ENCODE data around the gene ZNF586.
"Not testable (repeated sequence)": the region's sequence is repeated elsewhere in the genome, so short reads cannot be mapped to it uniquely, and the experiment has no call there.

The ZNF586 gene

DNA sequence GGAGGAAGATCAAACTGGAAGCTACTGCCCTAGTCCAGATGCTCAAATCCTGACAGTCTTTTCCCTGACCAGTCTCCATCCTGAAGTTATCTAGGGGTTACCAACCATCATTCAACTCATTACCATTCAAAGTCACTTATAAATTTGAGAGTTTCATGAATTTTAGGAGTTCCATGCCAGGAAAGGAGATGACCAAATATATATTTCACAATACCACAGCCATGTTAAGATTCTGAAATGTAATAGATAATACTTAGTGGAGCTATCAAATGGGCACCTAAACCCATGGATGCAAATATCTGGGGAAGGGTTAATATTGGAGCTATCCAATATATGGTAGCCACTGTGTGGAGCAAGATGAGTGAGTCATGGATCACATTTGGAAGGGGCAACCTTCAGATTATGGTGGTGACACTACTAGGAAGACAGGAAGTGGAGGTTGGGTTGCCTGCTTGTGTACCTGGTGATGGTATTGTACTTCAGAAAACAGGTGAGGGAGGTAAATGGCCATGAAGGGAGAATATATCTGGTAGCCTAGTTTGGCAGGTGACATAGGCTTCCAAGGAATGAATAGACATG, 18.7 kb downstream of the ZNF586 start:
- in situ Hi-C loops (cut with MboI; ENCODE audit: low pct_unique_long_range_greater_than_20kb, low sequenced_read_pairs): no loop called here
- DNase-seq: no peak

DNA sequence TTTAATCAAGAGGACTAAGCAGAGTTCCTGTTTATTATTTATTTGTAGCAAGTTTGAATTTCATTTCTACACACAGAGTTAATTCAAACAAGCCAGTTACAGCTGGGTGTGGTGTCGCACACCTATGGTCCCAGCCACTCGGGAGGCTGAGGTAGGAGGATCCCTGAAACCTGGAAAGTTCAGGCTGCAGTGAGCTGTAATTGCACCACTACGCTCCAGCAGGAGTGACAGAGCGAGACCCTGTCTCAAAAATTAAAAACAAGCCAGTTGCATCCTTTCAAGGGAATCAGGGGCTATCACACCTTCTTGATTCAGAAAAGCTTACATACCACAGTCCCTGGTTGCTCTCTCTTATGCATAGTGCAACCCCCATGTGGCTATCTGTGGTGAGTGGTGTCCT, 19.8 kb downstream of the ZNF586 start:
- in situ Hi-C loops (cut with MboI; ENCODE audit: low pct_unique_long_range_greater_than_20kb, low sequenced_read_pairs): no loop called here

DNA sequence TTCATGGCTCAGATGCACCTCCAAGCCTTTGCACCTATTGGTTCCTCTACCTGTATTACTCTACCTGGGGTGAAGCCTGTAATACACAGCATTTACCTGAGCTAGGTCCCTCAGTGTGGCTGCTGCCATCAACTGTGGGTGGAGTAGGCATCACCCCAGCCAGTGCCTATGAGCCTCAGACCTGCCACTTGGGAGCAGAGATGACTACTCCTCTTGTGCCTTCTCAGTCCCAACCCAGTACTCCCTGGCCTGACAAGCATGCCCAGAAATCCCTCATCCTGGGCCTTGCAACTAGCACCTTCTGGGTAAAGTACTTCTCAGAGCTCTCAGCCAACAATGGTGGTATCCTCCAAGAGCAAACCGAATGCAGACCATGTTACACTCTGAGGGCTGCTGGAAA, 27.1 kb downstream of the ZNF586 start:
- DNase-seq: not testable (repeated sequence)

More for the DNA sequence above, 19.8 kb downstream of the ZNF586 start:
- DNase-seq: no peak

DNA sequence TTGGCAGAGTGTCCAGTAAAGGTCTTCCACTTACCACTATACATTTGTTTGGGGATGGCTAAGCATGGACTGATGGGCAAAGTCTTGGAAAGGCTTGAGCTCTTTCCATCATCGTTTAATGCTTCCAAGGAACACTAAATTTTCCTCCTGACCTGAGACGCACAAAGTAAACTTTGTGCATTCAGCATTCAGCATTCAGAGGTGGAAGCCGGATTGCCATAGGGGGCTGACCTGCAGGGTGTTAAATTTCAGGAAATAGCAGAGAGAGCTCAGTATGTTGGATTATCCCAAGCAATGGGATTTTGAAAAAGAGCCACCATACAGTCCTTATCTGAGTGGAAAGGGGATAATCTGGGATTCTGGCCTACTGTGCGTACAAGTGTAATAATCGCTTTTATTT, 31.2 kb downstream of the ZNF586 start:
- in situ Hi-C loops (cut with MboI; ENCODE audit: low pct_unique_long_range_greater_than_20kb, low sequenced_read_pairs): no loop called here
- no peak for DNase-seq

More for the DNA sequence above, 27.1 kb downstream of the ZNF586 start:
- in situ Hi-C loops (cut with MboI; ENCODE audit: low pct_unique_long_range_greater_than_20kb, low sequenced_read_pairs): not testable (repeated sequence)

DNA sequence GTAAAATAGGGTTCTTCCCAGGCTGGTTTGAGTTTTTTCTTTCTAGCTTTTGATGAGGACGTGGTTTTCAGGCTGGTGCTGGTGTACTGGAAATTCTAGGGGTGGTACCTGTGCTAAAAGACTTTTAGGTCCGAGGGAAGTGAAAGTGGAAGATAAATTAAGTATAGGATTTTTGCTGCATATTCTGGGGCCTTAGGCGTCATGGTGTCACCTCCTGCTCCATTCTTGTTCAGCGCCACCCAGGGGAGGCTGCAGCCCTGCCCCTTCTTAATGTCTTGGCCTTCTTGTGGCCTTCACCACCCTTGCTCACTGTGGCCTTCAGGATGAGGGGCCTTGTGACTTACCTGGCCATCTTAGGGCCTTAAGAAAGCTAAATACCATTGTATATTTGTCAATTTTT, 32.8 kb downstream of the ZNF586 start:
- in situ Hi-C loops (cut with MboI; ENCODE audit: low pct_unique_long_range_greater_than_20kb, low sequenced_read_pairs): no loop called here
- DNase-seq: no peak

DNA sequence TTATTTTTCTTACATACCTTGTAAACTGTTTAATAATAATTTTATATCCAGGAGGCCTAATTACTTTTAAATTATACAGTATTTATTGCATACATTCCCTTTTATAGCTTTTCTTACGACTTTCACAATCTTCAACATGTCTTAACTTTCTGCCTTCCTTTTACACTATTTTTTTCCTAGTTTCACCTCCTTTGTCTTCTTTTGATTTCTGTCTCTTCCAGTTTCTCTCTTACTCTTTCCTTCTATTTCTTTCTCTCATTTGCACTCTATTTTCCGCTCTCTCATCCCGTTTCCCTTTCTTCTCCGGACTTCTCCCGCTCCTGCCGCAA, 33.8 kb downstream of the ZNF586 start:
- DNase-seq: no peak
- in situ Hi-C loops (cut with MboI; ENCODE audit: low pct_unique_long_range_greater_than_20kb, low sequenced_read_pairs): no loop called here

DNA sequence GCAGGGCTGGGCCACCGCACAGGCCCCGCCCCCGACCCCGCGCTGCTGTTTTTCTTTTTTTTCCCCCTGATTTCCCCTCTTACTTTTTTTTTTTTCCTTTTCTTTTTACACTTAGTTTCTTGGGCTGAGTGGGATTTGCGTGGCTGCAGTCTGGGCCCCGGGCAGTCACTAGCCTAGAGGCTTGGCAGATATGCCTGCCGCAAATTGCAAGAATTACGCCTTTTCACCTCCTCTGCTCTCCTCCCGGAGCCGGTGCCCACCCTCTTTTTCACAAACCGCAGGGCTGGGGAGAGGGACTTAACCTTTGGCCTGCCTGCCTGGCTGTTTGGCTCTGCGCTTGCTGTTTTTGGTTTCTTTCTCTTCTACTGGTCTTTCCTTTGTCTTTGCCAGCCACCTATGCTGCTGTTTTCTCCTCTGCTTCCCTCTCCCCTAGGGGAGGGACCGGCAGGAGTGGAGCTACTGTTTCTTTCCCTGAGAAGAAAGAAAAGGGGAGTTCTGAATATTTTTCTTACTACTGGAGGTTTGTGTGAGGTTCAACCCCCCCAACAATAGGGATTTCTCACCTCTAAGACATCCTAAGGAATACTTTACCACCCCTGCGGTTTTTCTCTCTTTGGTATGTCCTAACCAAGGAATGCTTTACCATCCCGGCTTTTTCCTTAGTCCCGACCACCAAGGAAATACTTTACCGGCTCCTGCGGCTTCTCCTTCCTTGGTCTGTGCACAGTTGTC, 34.3 kb downstream of the ZNF586 start:
- DNase-seq: no peak
- in situ Hi-C loops (cut with MboI; ENCODE audit: low pct_unique_long_range_greater_than_20kb, low sequenced_read_pairs): no loop called here

DNA sequence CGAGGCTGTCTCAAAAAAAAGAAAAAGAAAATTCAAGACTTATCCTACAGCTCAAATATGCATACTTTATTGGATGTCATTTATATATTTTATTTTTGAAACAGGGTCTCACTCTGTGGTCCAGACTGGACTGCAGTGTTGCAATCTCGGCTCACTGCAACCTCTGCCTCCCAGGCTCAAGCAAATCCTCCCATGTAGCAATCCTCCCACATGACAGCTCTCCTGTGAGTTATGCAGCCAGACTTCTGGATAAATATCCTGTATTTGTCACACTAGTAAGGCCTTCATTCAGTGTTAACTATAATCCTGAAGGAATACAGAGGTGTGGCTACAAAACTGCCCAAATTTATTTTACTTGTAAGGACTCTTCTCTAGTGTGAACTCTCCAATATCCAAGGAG, 38.1 kb downstream of the ZNF586 start:
- DNase-seq: no peak
- in situ Hi-C loops (cut with MboI; ENCODE audit: low pct_unique_long_range_greater_than_20kb, low sequenced_read_pairs): no loop called here

DNA sequence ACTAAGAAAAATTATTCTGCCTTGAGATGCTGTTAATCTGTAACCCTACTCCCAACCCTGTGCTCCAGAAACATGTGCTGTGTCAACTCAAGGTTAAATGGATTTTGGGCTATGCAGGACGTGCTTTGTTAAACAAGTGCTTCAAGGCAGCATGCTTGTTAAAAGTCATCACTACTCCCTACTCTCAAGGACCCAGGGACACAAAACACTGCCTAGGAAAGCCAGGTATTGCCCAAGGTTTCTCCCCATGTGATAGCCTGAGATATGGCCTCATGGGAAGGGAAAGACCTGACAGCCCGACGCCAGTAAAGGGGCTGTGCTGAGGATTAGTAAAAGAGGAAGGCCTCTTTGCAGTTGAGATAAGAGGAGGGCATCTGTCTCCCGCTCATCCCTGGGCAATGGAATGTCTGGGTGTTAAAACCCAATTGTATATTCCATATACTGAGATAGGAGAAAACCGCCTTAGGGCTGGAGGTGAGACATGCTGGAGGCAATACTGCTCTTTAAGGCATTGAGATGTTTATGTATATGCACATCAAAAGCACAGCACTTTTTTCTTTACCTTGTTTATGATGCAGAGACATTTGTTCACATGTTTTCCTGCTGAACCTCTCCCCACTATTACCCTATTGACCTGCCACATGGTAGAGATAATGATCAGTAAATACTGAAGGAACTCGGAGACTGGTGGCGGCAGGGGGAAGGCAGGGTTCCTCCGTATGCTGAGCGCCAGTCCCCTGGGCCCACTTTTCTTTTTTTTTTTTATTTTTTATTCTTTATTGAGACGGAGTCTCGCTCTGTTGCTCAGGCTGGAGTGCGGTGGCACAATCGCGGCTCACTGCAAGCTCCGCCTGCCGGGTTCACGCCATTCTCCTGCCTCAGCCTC, 41.2 kb downstream of the ZNF586 start:
- in situ Hi-C loops (cut with MboI; ENCODE audit: low pct_unique_long_range_greater_than_20kb, low sequenced_read_pairs); DNase-seq: not testable (repeated sequence)

DNA sequence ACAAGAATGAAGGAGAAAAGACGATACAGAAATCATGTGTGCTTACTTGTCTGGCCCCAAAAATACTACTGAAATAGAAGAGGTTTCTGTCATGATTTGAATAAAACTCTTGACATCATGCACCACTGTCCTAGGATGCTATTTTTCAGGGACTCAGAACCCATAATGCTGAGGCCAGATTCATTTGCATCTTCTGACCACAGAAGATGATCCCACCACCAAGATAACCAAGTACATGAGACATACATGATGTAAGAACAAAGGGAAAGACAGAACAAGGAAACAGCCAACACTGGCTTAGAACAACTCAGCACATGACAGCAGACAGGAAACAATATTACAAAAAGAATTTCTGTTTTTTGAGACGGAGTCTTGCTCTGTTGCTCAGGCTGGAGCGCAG, 42.8 kb downstream of the ZNF586 start:
- no peak for DNase-seq
- in situ Hi-C loops (cut with MboI; ENCODE audit: low pct_unique_long_range_greater_than_20kb, low sequenced_read_pairs): no loop called here

DNA sequence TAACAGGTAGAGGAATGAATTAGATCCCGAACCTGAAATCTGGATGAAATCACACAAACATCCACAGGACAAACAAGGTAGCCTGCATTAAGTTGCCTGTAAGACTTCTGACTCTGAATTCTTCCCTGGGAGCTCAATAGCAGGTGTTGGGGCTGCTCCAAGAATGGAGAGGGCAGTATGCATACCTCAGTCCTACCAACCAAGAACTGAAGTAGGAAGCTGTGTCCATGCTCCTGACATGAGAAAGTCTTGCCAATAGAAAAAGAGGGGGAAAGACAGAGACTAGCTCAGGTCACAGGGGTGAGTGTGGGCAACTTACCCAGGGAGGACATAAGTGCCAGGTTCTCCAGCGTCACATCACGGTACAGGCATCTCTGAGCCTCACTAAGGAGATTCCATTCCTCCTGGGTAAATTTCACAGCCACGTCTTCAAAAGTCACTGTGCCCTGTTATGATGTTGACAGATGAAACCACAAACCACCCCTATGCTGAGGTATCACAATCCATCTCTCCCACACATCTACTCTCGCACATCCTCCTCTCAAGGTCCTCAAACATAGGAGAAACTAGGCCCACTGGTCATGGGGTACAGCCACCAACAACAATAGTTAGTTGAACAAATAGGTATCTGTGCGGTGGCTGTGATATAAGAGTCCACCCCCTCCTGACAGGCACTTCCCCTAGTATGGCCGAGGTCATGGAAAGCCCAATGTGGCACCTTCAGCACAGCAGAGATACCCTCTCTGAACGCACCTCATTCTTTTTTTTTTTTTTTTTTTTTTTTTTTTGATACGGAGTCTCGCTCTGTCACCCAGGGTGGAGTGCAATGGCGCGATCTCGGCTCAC, 43.7 kb downstream of the ZNF586 start:
- DNase-seq; in situ Hi-C loops (cut with MboI; ENCODE audit: low pct_unique_long_range_greater_than_20kb, low sequenced_read_pairs): not testable (repeated sequence)

DNA sequence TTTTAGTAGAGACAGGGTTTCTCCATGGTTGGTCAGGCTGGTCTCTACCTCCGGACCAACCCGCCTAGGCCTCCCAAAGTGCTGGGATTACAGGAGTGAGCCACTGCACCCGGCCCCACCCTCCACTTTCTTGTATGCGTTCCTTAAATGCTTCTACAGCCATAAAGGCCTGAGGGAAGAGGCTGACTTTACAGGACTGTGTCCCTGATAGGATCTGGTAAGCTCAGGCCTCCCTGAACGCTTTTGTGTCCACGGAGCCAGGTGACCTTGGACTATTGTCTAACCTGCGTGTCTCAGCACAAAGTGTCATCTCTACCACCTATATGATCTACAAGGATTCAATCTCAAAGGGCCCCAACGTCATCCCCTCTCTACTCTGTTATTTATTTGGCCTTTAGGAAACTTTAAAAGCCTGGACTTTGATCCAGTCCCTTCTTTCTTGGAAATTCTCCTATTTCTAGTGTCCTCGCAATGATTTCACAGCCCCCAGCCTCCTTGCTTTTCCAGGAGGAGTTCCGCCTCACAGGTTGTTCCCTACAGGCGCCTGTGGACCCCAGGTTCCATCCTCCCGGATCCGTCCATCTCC, 44.5 kb downstream of the ZNF586 start:
- in situ Hi-C loops (cut with MboI; ENCODE audit: low pct_unique_long_range_greater_than_20kb, low sequenced_read_pairs): no loop called here
- no peak for DNase-seq

DNA sequence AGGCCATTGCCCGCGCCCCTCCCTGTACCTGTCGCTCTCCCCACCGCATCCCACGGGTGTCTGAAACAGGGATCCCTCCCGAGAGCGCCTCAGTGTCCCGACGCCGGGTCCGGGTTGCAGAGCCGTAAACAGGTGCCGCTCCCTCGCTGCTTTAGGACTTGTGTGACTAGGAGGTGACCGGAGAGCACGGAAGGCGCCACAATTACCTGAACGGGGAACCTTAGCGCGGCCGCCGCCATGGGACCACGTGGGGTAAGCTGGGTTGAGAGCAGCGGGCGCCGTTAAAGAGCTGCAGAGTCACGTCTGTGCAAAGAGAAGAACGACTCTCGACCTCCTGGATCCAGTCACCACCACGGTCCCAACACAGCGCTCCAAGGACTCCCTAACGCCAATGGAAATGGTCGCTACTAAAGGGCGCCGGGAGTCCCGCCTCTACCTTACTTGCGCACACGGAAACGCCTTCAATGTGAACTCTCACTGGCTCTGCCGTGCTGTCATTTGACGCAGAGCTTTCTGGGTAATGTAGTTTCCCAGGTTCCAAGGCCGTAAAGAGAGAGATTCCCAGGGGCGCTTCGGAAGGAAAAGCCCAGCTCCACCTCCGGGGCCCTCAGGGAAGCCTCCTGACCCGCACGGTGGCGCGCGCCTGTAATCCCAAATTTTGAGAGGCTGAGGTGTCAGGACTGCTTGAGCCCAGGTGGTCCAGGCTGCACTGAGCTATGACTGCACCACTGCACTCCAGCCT, 45.2 kb downstream of the ZNF586 start, which contains the start of gene ZNF552:
ZNF552 (minus strand) TSS at position 409 of the 742 bp plus-strand sequence; CDS start at position 239, 170 bp downstream.
- peak; percentile 88 for DNase-seq
- in situ Hi-C loops (cut with MboI; ENCODE audit: low pct_unique_long_range_greater_than_20kb, low sequenced_read_pairs): no loop called here

DNA sequence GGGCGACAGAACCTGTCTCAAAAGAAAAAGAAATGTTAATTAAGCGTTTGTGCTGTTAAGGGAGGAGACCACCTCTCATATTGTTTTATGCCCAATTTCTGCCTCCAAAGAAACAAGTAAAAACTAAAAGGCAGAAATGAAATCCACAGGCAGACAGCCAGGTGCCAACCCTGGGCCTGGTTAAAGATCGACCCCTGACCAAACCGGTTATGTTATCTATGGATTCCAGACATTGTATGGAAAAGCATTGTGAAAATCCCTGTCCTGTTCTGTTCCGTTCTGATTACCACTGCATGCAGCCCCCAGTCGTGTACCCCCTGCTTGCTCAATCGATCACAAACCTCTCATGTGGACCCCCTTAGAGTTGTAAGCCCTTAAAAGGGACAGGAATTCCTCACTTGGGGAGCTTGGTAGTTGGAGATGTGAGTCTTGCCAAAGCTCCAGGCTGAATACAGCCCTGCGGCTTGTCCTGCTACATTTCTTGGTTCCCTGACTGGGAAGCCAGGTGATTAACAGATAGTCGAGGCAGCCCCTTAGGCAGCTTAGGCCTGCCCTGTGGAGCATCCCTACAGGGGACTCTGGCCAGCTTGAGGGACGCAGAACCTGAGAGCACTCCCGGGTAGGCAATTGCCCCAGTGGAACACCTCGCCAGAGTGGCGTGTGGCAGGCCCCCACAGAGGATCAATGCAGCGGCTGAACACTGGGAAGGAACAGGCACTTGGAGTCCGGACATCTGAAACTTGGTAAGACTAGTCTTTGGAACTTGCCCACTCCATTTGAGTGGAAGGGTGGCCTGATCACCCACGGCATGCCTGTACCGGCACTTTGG, 46.0 kb downstream of the ZNF586 start:
- in situ Hi-C loops (cut with MboI; ENCODE audit: low pct_unique_long_range_greater_than_20kb, low sequenced_read_pairs): no loop called here

DNA sequence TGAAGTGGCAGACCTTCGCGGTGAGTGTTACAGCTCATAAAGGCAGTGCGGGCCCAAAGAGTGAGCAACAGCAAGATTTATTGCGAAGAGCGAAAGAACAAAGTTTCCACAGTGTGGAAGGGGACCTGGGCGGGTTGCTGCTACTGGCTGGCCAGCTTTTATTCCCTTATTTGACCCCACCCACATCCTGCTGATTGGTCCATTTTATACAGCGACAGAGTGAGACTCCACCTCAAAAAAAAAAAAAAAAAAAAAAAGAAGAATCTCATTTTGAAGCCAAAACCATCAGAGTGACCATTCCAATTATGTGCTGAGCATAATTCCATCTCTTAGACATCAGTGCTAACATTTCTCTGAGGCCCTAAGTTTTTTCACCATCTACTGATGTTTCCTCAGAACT, 47.2 kb downstream of the ZNF586 start:
- in situ Hi-C loops (cut with MboI; ENCODE audit: low pct_unique_long_range_greater_than_20kb, low sequenced_read_pairs): no loop called here
- no peak for DNase-seq

More for the DNA sequence above, 46.0 kb downstream of the ZNF586 start:
- DNase-seq: no peak

DNA sequence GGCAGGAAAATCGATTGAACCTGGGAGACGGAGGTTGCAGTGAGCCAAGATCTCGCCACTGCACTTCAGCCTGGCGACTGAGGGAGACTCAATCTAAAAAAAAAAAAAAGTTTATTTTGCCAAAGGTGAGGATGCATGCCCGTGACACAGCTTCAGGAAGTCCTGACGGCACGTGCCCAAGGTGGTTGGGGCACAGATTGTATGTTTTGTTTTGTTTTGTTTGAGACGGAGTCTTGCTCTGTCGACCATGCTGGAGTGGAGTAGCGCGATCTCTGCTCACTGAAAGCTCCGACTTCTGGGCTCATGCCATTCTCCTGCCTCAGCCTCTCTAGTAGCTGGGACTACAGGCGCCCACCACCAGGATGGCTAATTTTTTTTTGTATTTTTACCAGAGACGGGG, 48.5 kb downstream of the ZNF586 start:
- in situ Hi-C loops (cut with MboI; ENCODE audit: low pct_unique_long_range_greater_than_20kb, low sequenced_read_pairs): no loop called here
- DNase-seq: no peak

DNA sequence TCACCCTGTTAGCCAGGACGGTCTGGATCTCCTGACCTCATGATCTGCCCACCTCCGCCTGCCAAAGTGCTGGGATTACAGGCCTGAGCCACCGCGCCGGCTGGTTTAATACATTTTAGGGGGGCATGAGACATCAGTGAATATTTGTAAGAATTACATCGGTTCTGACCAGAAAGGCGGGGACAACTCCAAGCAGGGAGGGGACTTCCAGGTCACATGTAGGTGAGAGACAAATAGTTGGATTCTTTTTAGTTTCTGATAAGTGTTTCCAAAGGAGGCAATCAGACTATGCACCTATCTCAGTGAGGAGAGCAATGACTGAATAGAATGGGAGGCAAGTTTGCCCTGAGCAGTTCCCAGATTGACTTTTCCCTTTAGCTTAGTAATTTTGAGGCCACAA, 48.9 kb downstream of the ZNF586 start:
- in situ Hi-C loops (cut with MboI; ENCODE audit: low pct_unique_long_range_greater_than_20kb, low sequenced_read_pairs): no loop called here
- DNase-seq: no peak
